IPS-18c (cell line): ENCODE results near the gene KNDC1.

Experiments used
- H3K4me3 ChIP-seq: 2 replicates; pipeline ENCODE4 v1.7.0; 2013; ENCODE audit warnings: low read depth, mild to moderate bottlenecking, low read length, moderate library complexity; ENCODE audit not compliant: insufficient read depth
- H3K9me3 ChIP-seq: one replicate; pipeline ENCODE4 v1.6.1; 2013; ENCODE audit warnings: mild to moderate bottlenecking, low read length, moderate library complexity; ENCODE audit not compliant: control insufficient read depth, insufficient read depth

KNDC1 gene

GRCh38 chr10:133274751-133275683 lies 115.0 kb downstream of the KNDC1 start:
- Histone ChIP-seq H3K4me3 (no peak overlapping the region), H3K9me3 (no peaks in the 10 kb centered on the region)

GRCh38 chr10:133275684-133276092 lies 115.7 kb downstream of the KNDC1 start:
- Histone ChIP-seq H3K9me3 (no peaks in the 10 kb centered on the region), H3K4me3 (no peak overlapping the region)
